H1 (cell line): ENCODE measurements around the gene CMKLR1. TPM values are rescaled to one million over a fixed set of nuclear protein-coding genes. Genes with fewer than 3 reads are reported as not detected.

Experiments
- CTCF ChIA-PET: fragments of 300-600 bp; sonication (Branson Sonifier 250); formaldehyde crosslinking; loops from one replicate; lab custom pipeline; 2021; ENCODE audit not compliant: partially characterized antibody; lab: Charles Lee
- POLR2A ChIA-PET: fragments of 300-600 bp; sonication (Branson Sonifier 250); formaldehyde crosslinking; loops from one replicate; lab custom pipeline; 2021; ENCODE audit warnings: inconsistent platforms; ENCODE audit not compliant: partially characterized antibody; lab: Charles Lee
- DNase-seq, 2 experiments: peaks; one replicate each; pipeline versions ENCODE4 v3.0.0 to v3.0.0-alpha.2; 2010 to 2022; ENCODE audit warnings: low spot score in 2 of 2, low read depth in 1 of 2, mixed read lengths in 1 of 2
- FAIRE-seq: peaks from 2 replicates; lab custom pipeline; 2011; peaks lifted over from hg19 to GRCh38; lab: Jason Lieb, UNC
- H2AFZ ChIP-seq: 2 replicates; pipeline ENCODE4 v1.8.1; 2012; ENCODE audit warnings: low read length, inconsistent platforms
- H2AK5ac ChIP-seq: 2 replicates; pipeline ENCODE4 v1.6.1; 2013; ENCODE audit warnings: low read depth, low read length
- H2BK120ac ChIP-seq: replicated peaks from 2 replicates; pipeline ENCODE3; 2013; ENCODE audit warnings: low read depth, low read length, inconsistent platforms
- H2BK12ac ChIP-seq: 2 replicates; pipeline ENCODE4 v1.6.1; 2013; ENCODE audit warnings: low read depth, low read length
- H2BK15ac ChIP-seq: 2 replicates; pipeline ENCODE4 v1.6.1; 2013; ENCODE audit warnings: low read length
- H2BK20ac ChIP-seq: 2 replicates; pipeline ENCODE4 v1.6.1; 2013; ENCODE audit warnings: low read length
- H2BK5ac ChIP-seq: 2 replicates; pipeline ENCODE4 v1.6.1; 2013; ENCODE audit warnings: low read depth, low read length
- H3K14ac ChIP-seq: 2 replicates; pipeline ENCODE4 v1.6.1; 2013; ENCODE audit warnings: inconsistent platforms; ENCODE audit not compliant: insufficient read length
- H3K18ac ChIP-seq: 2 replicates; pipeline ENCODE4 v1.6.1; 2013; ENCODE audit warnings: low read length; ENCODE audit errors: extremely low read depth
- H3K23ac ChIP-seq: 2 replicates; pipeline ENCODE4 v1.6.1; 2013; ENCODE audit warnings: inconsistent platforms; ENCODE audit not compliant: insufficient read length
- H3K23me2 ChIP-seq: 2 replicates; pipeline ENCODE4 v1.6.1; 2013; ENCODE audit warnings: low read depth, low read length
- H3K27ac ChIP-seq: 2 replicates; pipeline ENCODE4 v1.6.1; 2011; ENCODE audit warnings: low read depth, low read length, inconsistent platforms
- H3K27me3 ChIP-seq, 4 experiments: replicated peaks in 1 of 4; 1 replicate in 1 of 4; 2 replicates in 3 of 4; pipeline versions ENCODE4 v1.6.1 to v1.8.1; 2011 to 2013; ENCODE audit warnings: low read length in 3 of 4, mild to moderate bottlenecking in 3 of 4, inconsistent platforms in 2 of 4, mixed read lengths in 2 of 4, moderate library complexity in 1 of 4; ENCODE audit not compliant: control insufficient read depth in 3 of 4, insufficient read depth in 3 of 4; ENCODE audit errors: extremely low read depth in 1 of 4
- H3K36me3 ChIP-seq, 4 experiments: 2 replicates each; pipeline versions ENCODE4 v1.6.1 to v1.8.1; 2011 to 2013; ENCODE audit warnings: mild to moderate bottlenecking in 4 of 4, low read length in 3 of 4, moderate library complexity in 2 of 4, control low read depth in 1 of 4, inconsistent platforms in 1 of 4; ENCODE audit not compliant: insufficient read depth in 4 of 4, control insufficient read depth in 2 of 4
- H3K4ac ChIP-seq: replicated peaks from 2 replicates; pipeline ENCODE3; 2013; ENCODE audit warnings: low read length, low read depth, mixed read lengths, inconsistent platforms; ENCODE audit not compliant: insufficient read length
- H3K4me1 ChIP-seq, 4 experiments: replicated peaks in 1 of 4; 1 replicate in 1 of 4; 2 replicates in 3 of 4; pipeline versions ENCODE4 v1.6.1 to v1.8.1; 2011 to 2013; ENCODE audit warnings: low read length in 3 of 4, inconsistent platforms in 2 of 4, mixed read lengths in 1 of 4; ENCODE audit not compliant: insufficient read depth in 4 of 4, control insufficient read depth in 3 of 4
- H3K4me2 ChIP-seq, 2 experiments: 2 replicates each; pipeline versions ENCODE4 v1.6.1 to v1.8.1; 2011 to 2013; ENCODE audit warnings: low read depth in 2 of 2, low read length in 2 of 2, control low read depth in 1 of 2, inconsistent platforms in 1 of 2, mild to moderate bottlenecking in 1 of 2; ENCODE audit not compliant: insufficient read depth in 1 of 2
- H3K4me3 ChIP-seq, 4 experiments: fragments of 200-600, 300-600 bp in 1 of 4; sonication (generic), shearing (Covaris generic), sonication (Bioruptor Twin) in 1 of 4; 2 replicates each; pipeline versions ENCODE4 v1.5.1 to v1.8.1; 2011 to 2016; ENCODE audit warnings: low read length in 4 of 4, low read depth in 3 of 4, control low read depth in 2 of 4, inconsistent platforms in 2 of 4, mild to moderate bottlenecking in 2 of 4, mixed read lengths in 1 of 4, moderate library complexity in 1 of 4; ENCODE audit not compliant: insufficient read depth in 2 of 4; ENCODE audit errors: extremely low read depth in 1 of 4
- H3K56ac ChIP-seq: replicated peaks from 2 replicates; pipeline ENCODE3; 2013; ENCODE audit warnings: low read depth, mild to moderate bottlenecking, mixed read lengths, low read length, inconsistent platforms; ENCODE audit not compliant: insufficient read length
- H3K79me1 ChIP-seq: 2 replicates; pipeline ENCODE4 v1.6.1; 2013; ENCODE audit warnings: low read depth, low read length, control low read depth
- H3K79me2 ChIP-seq, 2 experiments: 2 replicates each; pipeline versions ENCODE4 v1.6.1 to v1.8.1; 2012 to 2013; ENCODE audit warnings: low read length in 2 of 2, mild to moderate bottlenecking in 2 of 2, inconsistent platforms in 1 of 2; ENCODE audit not compliant: insufficient read depth in 2 of 2, control insufficient read depth in 1 of 2
- H3K9ac ChIP-seq, 4 experiments: replicated peaks in 1 of 4; 1 replicate in 1 of 4; 2 replicates in 3 of 4; pipeline versions ENCODE4 v1.6.1 to v1.8.1; 2011 to 2013; ENCODE audit warnings: low read depth in 3 of 4, low read length in 3 of 4, control low read depth in 2 of 4, mild to moderate bottlenecking in 2 of 4, moderate library complexity in 2 of 4, inconsistent platforms in 1 of 4; ENCODE audit errors: extremely low read depth in 1 of 4
- H3K9me3 ChIP-seq, 2 experiments: 2 replicates each; pipeline versions ENCODE4 v1.6.1 to v1.8.1; 2012 to 2013; ENCODE audit warnings: mild to moderate bottlenecking in 2 of 2, moderate library complexity in 2 of 2, control low read depth in 1 of 2, inconsistent platforms in 1 of 2, low read depth in 1 of 2, low read length in 1 of 2, mixed read lengths in 1 of 2; ENCODE audit not compliant: insufficient read depth in 2 of 2
- H4K20me1 ChIP-seq, 2 experiments: replicated peaks in 1 of 2; 2 replicates each; pipeline versions ENCODE3 to v1.8.1; 2011 to 2013; ENCODE audit warnings: inconsistent platforms in 2 of 2, low read length in 2 of 2, mild to moderate bottlenecking in 1 of 2; ENCODE audit not compliant: insufficient read depth in 2 of 2, control insufficient read depth in 1 of 2
- H4K5ac ChIP-seq: 2 replicates; pipeline ENCODE4 v1.6.1; 2013; ENCODE audit warnings: low read length, low read depth, mixed read lengths, inconsistent platforms; ENCODE audit not compliant: insufficient read length
- H4K8ac ChIP-seq: 2 replicates; pipeline ENCODE4 v1.8.0; 2013; ENCODE audit warnings: mild to moderate bottlenecking, moderate library complexity, low read length, inconsistent platforms; ENCODE audit not compliant: insufficient read depth; ENCODE audit errors: extremely low read depth
- H4K91ac ChIP-seq: replicated peaks from 2 replicates; pipeline ENCODE3; 2013; ENCODE audit warnings: low read length, mixed read lengths, inconsistent platforms; ENCODE audit not compliant: insufficient read length
- KDM5A ChIP-seq: fragments of 200-600 bp; IDR thresholded peaks from 2 replicates; pipeline ENCODE4 v1.7.1; 2012; ENCODE audit warnings: mild to moderate bottlenecking, low read length, inconsistent platforms, mixed read lengths
- WGBS, 2 experiments: shearing (Covaris generic) in 1 of 2; methylation state at CpG; one replicate each; pipeline versions ENCODE4 v1.1.6 to v1.1.7; 2013 to 2015; ENCODE audit warnings: low lambda C conversion rate in 2 of 2, mixed read lengths in 2 of 2, inconsistent platforms in 1 of 2, low coverage in 1 of 2, missing lambda C conversion rate in 1 of 2; ENCODE audit not compliant: insufficient replicate concordance in 2 of 2, insufficient coverage in 1 of 2, insufficient read length in 1 of 2; ENCODE audit errors: extremely low coverage in 1 of 2, missing lambda C conversion rate in 1 of 2; 5-methylcytosine and 5-hydroxymethylcytosine counted together
- polyA plus RNA-seq, 7 experiments: library from polyadenylated mRNA; depleted of rRNA in 3 of 7; stranded (reverse) in 5 of 7; unstranded in 2 of 7; fragments of >200 nt in 5 of 7; fragments of 200-250 nt in 2 of 7; gene quantifications; 1 replicate in 5 of 7; 2 replicates in 1 of 7; 4 replicates in 1 of 7; pipeline versions ENCODE4 v1.2.1 to v1.2.3, GENCODE V29; 2011 to 2013; ENCODE audit warnings: missing spikeins in 2 of 7, mixed read lengths in 2 of 7
- total RNA-seq: library from RNA; stranded (reverse); fragmentation: NEBNext Ultra II Directional; extraction: Animal tissue kit (Norgen Biotek cat#: 25700); gene quantifications from 2 replicates; pipeline ENCODE4 v1.2.1, GENCODE V29; 2021

CMKLR1 gene
- total and polyA plus RNA-seq, 2 of the 8 experiments (the other 6 are each of a cell fraction or from before 2014, with no cell fraction given): 2.1 to 2.8 TPM

DNA sequence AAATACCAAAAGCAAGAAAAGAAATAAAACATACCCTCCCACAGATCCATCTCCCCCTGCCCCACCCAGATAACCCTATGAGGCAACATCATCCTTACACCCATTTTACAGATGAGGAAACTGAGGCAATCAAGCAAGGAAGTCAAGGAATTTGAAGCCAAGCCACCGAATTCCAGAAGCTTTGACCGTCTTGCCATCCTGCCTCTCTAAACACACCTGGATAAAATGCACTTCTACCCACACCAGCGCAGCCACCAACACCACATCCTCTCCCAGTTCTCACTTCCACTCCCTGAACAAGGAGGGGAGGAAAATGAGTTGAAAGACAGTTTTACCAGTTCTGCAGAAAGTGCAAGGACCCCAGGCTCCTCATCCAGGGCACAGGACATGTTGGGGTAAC, 13.6 kb downstream of the CMKLR1 start:
- Histone ChIP-seq H3K56ac (no peak overlapping the region), H2BK15ac (no peak overlapping the region), H3K14ac (no peak overlapping the region), H3K4me1 (peaks cover 3 to 12% (median 5%) of the 10 kb centered on the region in 4 experiments; a peak in 5 of 7 replicates), H2AK5ac (no peak overlapping the region), H2BK120ac (no peak overlapping the region), H3K79me1 (no peaks in the 10 kb centered on the region), H2AFZ (no peak overlapping the region), H2BK20ac (no peak overlapping the region), H4K5ac (no peak overlapping the region), H3K79me2 (no peaks in the 10 kb centered on the region), H3K23ac (no peak overlapping the region), H4K20me1 (no peaks in the 10 kb centered on the region), H3K23me2 (no peaks in the 10 kb centered on the region; the same call in 1 of the 2 replicates), H2BK12ac (no peak overlapping the region), H4K8ac (no peak overlapping the region; the same call in 1 of the 2 replicates), H3K9ac (no peak overlapping the region)
- CTCF ChIA-PET: interaction anchor here (0.6 to 2.9 kb wide), 4 partner anchors 11 to 271 kb away, joined by 3 to 10 read pairs (median 5); no protein-coding TSS in a partner anchor
- FAIRE-seq: no peak
- no peak for DNase-seq
- TF ChIP-seq KDM5A: no peak
- TF ChIP-seq, all 59 proteins: peak for 0
- 93% methylated on average over 3 of the region's 3 CpGs; no CpG with 5 or more reads in 1 of the 2 experiments for WGBS, 2 experiments
- no peak overlapping the region for H4K91ac ChIP-seq
- no peak overlapping the region for H3K18ac ChIP-seq
- H3K4me2 ChIP-seq: no peak overlapping the region
- H2BK5ac ChIP-seq: no peak overlapping the region
- no peak overlapping the region for H3K4me3 ChIP-seq
- POLR2A ChIA-PET: no interaction called here
- H3K4ac ChIP-seq: no peak overlapping the region
- no peaks in the 10 kb centered on the region for H3K9me3 ChIP-seq
- no peaks in the 10 kb centered on the region for H3K36me3 ChIP-seq
- no peaks in the 10 kb centered on the region for H3K27me3 ChIP-seq
- no peak overlapping the region for H3K27ac ChIP-seq
